K562 (cell line): ENCODE measurements around the gene RGR. TPM values are rescaled to one million over a fixed set of nuclear protein-coding genes. Genes with fewer than 3 reads are reported as not detected.

Experiments
- ATF1 ChIP-seq, 2 experiments: fragments of 450-650 bp in 1 of 2; IDR thresholded peaks; 2 replicates each; pipeline ENCODE4 v1.6.1; 2016; ENCODE audit warnings: missing compliant biosample characterization in 1 of 2, missing genetic modification characterization in 1 of 2
- CBFA2T3 ChIP-seq: fragments of 450-650 bp; IDR thresholded peaks from 2 replicates; pipeline ENCODE4 v1.6.1; 2017
- CBFB ChIP-seq: sonication (generic); formaldehyde crosslinking; IDR thresholded peaks from 2 replicates; pipeline ENCODE4 v1.4.0; 2020; ENCODE audit warnings: mild to moderate bottlenecking, missing genetic modification reagents
- CEBPZ ChIP-seq: fragments of 150-350 bp; IDR thresholded peaks from 2 replicates; pipeline ENCODE4 v1.6.1; 2014; ENCODE audit warnings: low read depth, mild to moderate bottlenecking, low read length, borderline replicate concordance
- FOS ChIP-seq: IDR thresholded peaks from 3 replicates; pipeline ENCODE4 v1.6.1; 2011; ENCODE audit not compliant: insufficient read length; ENCODE audit errors: extremely low read depth
- FOXP1 ChIP-seq: sonication (generic); formaldehyde crosslinking; IDR thresholded peaks from 2 replicates; pipeline ENCODE4 v1.8.0; 2022; ENCODE audit warnings: mild to moderate bottlenecking, missing genetic modification reagents
- KHSRP ChIP-seq: fragments of 450-650 bp; IDR thresholded peaks from 2 replicates; pipeline ENCODE4 v1.6.1; 2017
- MAZ ChIP-seq, 2 experiments: fragments of 450-650 bp in 1 of 2; sonication (generic) in 1 of 2; formaldehyde crosslinking; IDR thresholded peaks in 1 of 2; conservative IDR thresholded peaks in 1 of 2; 2 replicates each; pipeline versions ENCODE4 v1.4.0 to v1.5.0; 2020; ENCODE audit warnings: mild to moderate bottlenecking in 1 of 2, missing genetic modification reagents in 1 of 2
- MCM3 ChIP-seq: fragments of 450-650 bp; IDR thresholded peaks from 2 replicates; pipeline ENCODE4 v1.6.1; 2016
- MEF2D ChIP-seq: conservative IDR thresholded peaks from 2 replicates; pipeline ENCODE4 v1.6.1; 2016; ENCODE audit warnings: low read depth, missing genetic modification characterization, missing compliant biosample characterization
- PBX2 ChIP-seq, 2 experiments: IDR thresholded peaks in 1 of 2; conservative IDR thresholded peaks in 1 of 2; 2 replicates each; pipeline ENCODE4 v1.6.1; 2016; ENCODE audit warnings: low read depth in 2 of 2, mild to moderate bottlenecking in 1 of 2, missing compliant biosample characterization in 1 of 2, missing genetic modification characterization in 1 of 2, moderate library complexity in 1 of 2
- PPARD ChIP-seq: fragments of 250-450 bp; sonication (Bioruptor Pico); IDR thresholded peaks from 2 replicates; pipeline ENCODE4 v1.8.0; 2022; ENCODE audit warnings: inconsistent platforms, mild to moderate bottlenecking, moderate library complexity
- RAD51 ChIP-seq: fragments of 450-650 bp; IDR thresholded peaks from 2 replicates; pipeline ENCODE4 v1.7.1; 2016; ENCODE audit warnings: low read depth, mild to moderate bottlenecking, borderline replicate concordance
- TEAD4 ChIP-seq, 2 experiments: sonication (generic) in 1 of 2; formaldehyde crosslinking in 1 of 2; IDR thresholded peaks; 2 replicates each; pipeline versions ENCODE4 v1.6.1 to v1.8.0; 2012 to 2022; ENCODE audit warnings: borderline replicate concordance in 1 of 2, inconsistent platforms in 1 of 2, low read length in 1 of 2, mild to moderate bottlenecking in 1 of 2, missing genetic modification reagents in 1 of 2
- ZBED1 ChIP-seq: IDR thresholded peaks from 2 replicates; pipeline ENCODE4 v1.6.1; 2014
- ZC3H8 ChIP-seq: fragments of 450-650 bp; IDR thresholded peaks from 2 replicates; pipeline ENCODE4 v1.6.1; 2017
- ZNF133 ChIP-seq: fragments of 250-450 bp; sonication (Bioruptor Pico); IDR thresholded peaks from 2 replicates; pipeline ENCODE4 v1.4.0; 2020; ENCODE audit warnings: mild to moderate bottlenecking
- ZNF212 ChIP-seq: fragments of 450-650 bp; formaldehyde crosslinking; IDR thresholded peaks from 2 replicates; pipeline ENCODE4 v1.4.0; 2020; ENCODE audit warnings: mild to moderate bottlenecking
- ZNF217 ChIP-seq: sonication (generic); formaldehyde crosslinking; IDR thresholded peaks from 2 replicates; pipeline ENCODE4 v1.8.0; 2022; ENCODE audit warnings: mild to moderate bottlenecking, missing genetic modification reagents
- polyA plus RNA-seq, 8 experiments: library from polyadenylated mRNA; depleted of rRNA in 4 of 8; stranded (reverse) in 5 of 8; unstranded in 3 of 8; fragments of >200 nt; fragmentation: Nextera tagmentation in 2 of 8; fragmentation: Illumina TruSeq in 1 of 8; extraction: Ambion mirVana in 2 of 8; extraction: Trizol in 1 of 8; gene quantifications; 2 replicates each; pipeline versions ENCODE4 v1.2.1 to v1.2.3, GENCODE V29; 2011 to 2014; ENCODE audit warnings: inconsistent platforms in 1 of 8, missing spikeins in 1 of 8
- total RNA-seq, 7 experiments: library from RNA; depleted of rRNA in 6 of 7; stranded (reverse); fragments of >200 nt in 6 of 7; fragmentation: Illumina TruSeq in 2 of 7; extraction: Trizol in 2 of 7; gene quantifications; 2 replicates each; pipeline versions ENCODE4 v1.2.1 to v1.2.3, GENCODE V29; 2011 to 2021; ENCODE audit warnings: low replicate concordance in 1 of 7

The RGR gene
- total and polyA plus RNA-seq, 9 of the 15 experiments (the other 6 are each of a cell fraction or from before 2014, with no cell fraction given), result not detected

GRCh38 chr10:84258034-84258695 is 13.3 kb downstream of the RGR start (continued):
- TF ChIP-seq PBX2 (CRISPR knock-in tag; IDR thresholded peaks at IDR 0.05; ENCODE audit: low read depth), result no peak
- no peak for TF ChIP-seq PBX2 (tag; conservative IDR thresholded peaks at IDR 0.05; ENCODE audit: low read depth)
- no peak for TF ChIP-seq ZNF212 (CRISPR knock-in tag)
- TF ChIP-seq KHSRP, result no peak
- TF ChIP-seq FOXP1 (CRISPR knock-in tag), result no peak
- no peak for TF ChIP-seq FOS
- no peak for TF ChIP-seq MEF2D (tag)
- 0 out of 2 replicates have a peak, but pooled peaks have one; percentile 12 for TF ChIP-seq TEAD4 (IDR thresholded peaks at IDR 0.05; ENCODE audit: low read length)
- TF ChIP-seq TEAD4 (CRISPR knock-in tag; IDR thresholded peaks at IDR 0.05; ENCODE audit: borderline replicate concordance), result no peak
- no peak for TF ChIP-seq CEBPZ
- no peak for TF ChIP-seq RAD51
- TF ChIP-seq MCM3, result no peak
- no peak for TF ChIP-seq ZNF217 (CRISPR knock-in tag)
- peak; percentile 33; the same call in 1 of the 2 replicates for TF ChIP-seq CBFA2T3
- no peak for TF ChIP-seq CBFB
- TF ChIP-seq ATF1 (CRISPR knock-in tag; IDR thresholded peaks at IDR 0.05), result no peak
- no peak for TF ChIP-seq ATF1 (tag; IDR thresholded peaks at IDR 0.05)
- no peak for TF ChIP-seq ZNF133 (CRISPR knock-in tag)
- TF ChIP-seq PPARD (CRISPR knock-in tag), result no peak
- TF ChIP-seq MAZ (CRISPR knock-in tag; conservative IDR thresholded peaks at IDR 0.05 in 1 of 2, IDR thresholded peaks at IDR 0.05 in 1 of 2), result no peak
- TF ChIP-seq ZBED1, result no peak
- TF ChIP-seq ZC3H8, result no peak
